Calu3 (cell line): ENCODE results near the gene ELMOD3. TPM values are rescaled to one million over a fixed set of nuclear protein-coding genes. Genes with fewer than 3 reads are reported as not detected.

Experiments used
- BruUV-seq: library from RNA; stranded (reverse); fragments of 400-500 nt; replicated peaks from 2 replicates; lab custom pipeline; 2021; lab: Mats Ljungman, UMichigan
- CTCF ChIA-PET: fragments of 300-600 bp; sonication (Branson Sonifier 250); formaldehyde crosslinking; loops from one replicate; lab custom pipeline; 2022; ENCODE audit warnings: antibody characterized with exemption; lab: Charles Lee
- DNase-seq: peaks from one replicate; pipeline ENCODE4 v3.0.0; 2022
- H3K27ac Mint-ChIP-seq: one replicate; pipeline ENCODE4 v1.8.0; 2022; ENCODE audit warnings: mixed read lengths; ENCODE audit not compliant: unreplicated experiment
- H3K27me3 Mint-ChIP-seq: one replicate; pipeline ENCODE4 v1.8.0; 2022; ENCODE audit warnings: mixed read lengths; ENCODE audit not compliant: unreplicated experiment
- H3K36me3 Mint-ChIP-seq: one replicate; pipeline ENCODE4 v1.8.0; 2022; ENCODE audit warnings: mild to moderate bottlenecking, moderate library complexity, mixed read lengths; ENCODE audit not compliant: insufficient read depth, unreplicated experiment
- H3K4me1 Mint-ChIP-seq: one replicate; pipeline ENCODE4 v1.8.0; 2022; ENCODE audit warnings: mild to moderate bottlenecking, low read depth, mixed read lengths; ENCODE audit not compliant: unreplicated experiment
- H3K4me3 Mint-ChIP-seq: one replicate; pipeline ENCODE4 v1.8.0; 2022; ENCODE audit warnings: mild to moderate bottlenecking, low read depth, moderate library complexity, mixed read lengths; ENCODE audit not compliant: unreplicated experiment
- H3K9me3 Mint-ChIP-seq: one replicate; pipeline ENCODE4 v1.8.0; 2022; ENCODE audit warnings: low read depth, mixed read lengths; ENCODE audit not compliant: unreplicated experiment
- intact Hi-C: fragments of 100-400 bp; cut with micrococcal nuclease; formaldehyde crosslinking; loops from one replicate; pipeline ENCODE4 v1.10.0; 2022; ENCODE audit not compliant: unreplicated experiment
- total RNA-seq: library from RNA; stranded (reverse); gene quantifications from 2 replicates; pipeline ENCODE4 v1.2.3, GENCODE V29; 2022
- TF ChIP-seq, protein P1 (sequence below): fragments of 200-600 bp; IDR thresholded peaks from one replicate; pipeline ENCODE4 v1.8.0; 2022; ENCODE audit warnings: antibody characterized with exemption; ENCODE audit not compliant: unreplicated experiment

Gene ELMOD3
- total RNA-seq, 1 experiment from 2014 or later = 12.9 TPM

DNA sequence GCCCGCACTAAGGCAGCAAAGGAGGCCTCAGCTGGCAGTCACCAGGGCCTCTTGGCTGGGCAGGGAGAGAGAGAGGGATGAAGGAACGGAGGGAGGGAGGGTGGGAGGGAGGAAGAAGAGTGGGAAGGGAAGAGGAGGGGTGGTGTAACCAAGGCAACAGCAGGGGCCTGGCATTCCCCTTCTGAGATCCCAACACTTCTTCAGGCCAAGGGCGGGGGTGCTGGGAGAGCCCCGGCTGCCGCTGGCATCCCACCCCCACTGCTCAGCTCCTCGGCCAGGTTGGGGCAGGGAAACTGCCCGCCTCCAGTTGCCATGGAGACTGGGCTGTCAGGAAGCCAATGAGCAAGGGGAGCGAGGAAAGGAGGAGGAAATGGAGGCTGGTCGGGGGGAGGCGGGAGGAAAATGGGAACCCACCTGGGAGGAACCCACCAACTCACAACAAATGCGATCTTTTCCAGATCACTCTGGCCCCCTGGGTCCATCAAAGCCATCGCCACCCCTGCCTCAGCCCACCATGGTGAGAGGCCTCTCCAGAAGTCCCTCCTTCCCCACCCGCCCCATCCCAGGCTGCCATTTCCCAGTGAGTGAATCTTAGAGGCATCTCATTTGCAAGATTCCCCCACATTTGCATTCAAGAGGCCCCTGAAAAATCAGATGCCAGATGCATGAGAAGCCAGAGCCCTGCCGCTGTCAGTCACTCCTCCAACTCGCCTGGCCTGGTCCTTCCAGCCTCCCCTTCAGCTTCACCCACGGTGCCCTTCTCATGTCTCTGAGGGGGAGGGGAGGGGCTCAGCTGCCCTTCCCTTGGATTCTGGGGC is 76.4 kb downstream of the ELMOD3 start:
- no peak overlapping the region for H3K27ac Mint-ChIP-seq
- TF ChIP-seq, protein P1, sequence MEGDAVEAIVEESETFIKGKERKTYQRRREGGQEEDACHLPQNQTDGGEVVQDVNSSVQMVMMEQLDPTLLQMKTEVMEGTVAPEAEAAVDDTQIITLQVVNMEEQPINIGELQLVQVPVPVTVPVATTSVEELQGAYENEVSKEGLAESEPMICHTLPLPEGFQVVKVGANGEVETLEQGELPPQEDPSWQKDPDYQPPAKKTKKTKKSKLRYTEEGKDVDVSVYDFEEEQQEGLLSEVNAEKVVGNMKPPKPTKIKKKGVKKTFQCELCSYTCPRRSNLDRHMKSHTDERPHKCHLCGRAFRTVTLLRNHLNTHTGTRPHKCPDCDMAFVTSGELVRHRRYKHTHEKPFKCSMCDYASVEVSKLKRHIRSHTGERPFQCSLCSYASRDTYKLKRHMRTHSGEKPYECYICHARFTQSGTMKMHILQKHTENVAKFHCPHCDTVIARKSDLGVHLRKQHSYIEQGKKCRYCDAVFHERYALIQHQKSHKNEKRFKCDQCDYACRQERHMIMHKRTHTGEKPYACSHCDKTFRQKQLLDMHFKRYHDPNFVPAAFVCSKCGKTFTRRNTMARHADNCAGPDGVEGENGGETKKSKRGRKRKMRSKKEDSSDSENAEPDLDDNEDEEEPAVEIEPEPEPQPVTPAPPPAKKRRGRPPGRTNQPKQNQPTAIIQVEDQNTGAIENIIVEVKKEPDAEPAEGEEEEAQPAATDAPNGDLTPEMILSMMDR = no peak
- no TSS peak for BruUV-seq
- H3K4me1 Mint-ChIP-seq = peaks cover 21% of the 10 kb centered on the region
- H3K36me3 Mint-ChIP-seq = peaks cover 6% of the 10 kb centered on the region
- H3K4me3 Mint-ChIP-seq = no peak overlapping the region
- H3K9me3 Mint-ChIP-seq = no peaks in the 10 kb centered on the region
- intact Hi-C loops = no loop called here
- DNase-seq = no peak
- H3K27me3 Mint-ChIP-seq = no peaks in the 10 kb centered on the region
- CTCF ChIA-PET = interaction anchor here (0.6 kb wide), 1 partner anchor 1106 kb away, joined by 3 read pairs; no protein-coding TSS in a partner anchor

DNA sequence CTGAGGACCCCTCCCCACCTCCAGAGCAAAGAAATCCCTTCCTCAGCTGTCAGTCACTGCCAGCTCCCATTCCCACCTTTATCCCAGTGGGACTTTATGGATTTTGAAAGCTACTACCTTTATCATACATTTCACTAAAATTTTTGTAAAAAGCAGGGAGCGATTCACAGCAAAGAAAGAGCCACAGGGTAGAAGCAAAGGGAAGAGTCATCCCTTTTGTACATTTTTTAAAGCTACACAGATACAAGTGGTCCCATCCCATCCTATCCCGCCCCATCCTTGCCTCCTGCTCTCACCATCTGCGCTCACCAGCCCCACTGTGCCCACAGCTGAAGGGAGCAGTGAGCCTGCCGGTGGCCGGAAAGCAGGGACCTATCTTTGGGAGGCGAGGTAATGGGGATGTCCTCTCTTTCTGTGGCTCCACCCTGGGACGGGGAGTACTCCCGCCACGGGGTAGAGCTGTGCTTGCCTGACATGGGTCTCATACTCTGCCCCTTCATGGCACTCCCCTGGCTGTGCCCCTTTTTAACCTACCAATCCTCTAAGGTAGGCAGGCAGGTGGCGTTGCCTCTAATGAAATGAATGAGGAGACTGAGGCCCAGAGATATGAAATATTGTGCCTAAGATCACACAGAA is 77.1 kb downstream of the ELMOD3 start:
- TF ChIP-seq, protein P1 = no peak
- peaks cover 13% of the 10 kb centered on the region for H3K36me3 Mint-ChIP-seq
- BruUV-seq = no TSS peak
- no peaks in the 10 kb centered on the region for H3K27me3 Mint-ChIP-seq
- no peak for DNase-seq
- no peaks in the 10 kb centered on the region for H3K9me3 Mint-ChIP-seq
- CTCF ChIA-PET = interaction anchor here (0.6 kb wide), 1 partner anchor 1107 kb away, joined by 3 read pairs; no protein-coding TSS in a partner anchor
- no peak overlapping the region for H3K4me3 Mint-ChIP-seq
- H3K27ac Mint-ChIP-seq = no peak overlapping the region
- H3K4me1 Mint-ChIP-seq = peaks cover 28% of the 10 kb centered on the region
- intact Hi-C loops = no loop called here

DNA sequence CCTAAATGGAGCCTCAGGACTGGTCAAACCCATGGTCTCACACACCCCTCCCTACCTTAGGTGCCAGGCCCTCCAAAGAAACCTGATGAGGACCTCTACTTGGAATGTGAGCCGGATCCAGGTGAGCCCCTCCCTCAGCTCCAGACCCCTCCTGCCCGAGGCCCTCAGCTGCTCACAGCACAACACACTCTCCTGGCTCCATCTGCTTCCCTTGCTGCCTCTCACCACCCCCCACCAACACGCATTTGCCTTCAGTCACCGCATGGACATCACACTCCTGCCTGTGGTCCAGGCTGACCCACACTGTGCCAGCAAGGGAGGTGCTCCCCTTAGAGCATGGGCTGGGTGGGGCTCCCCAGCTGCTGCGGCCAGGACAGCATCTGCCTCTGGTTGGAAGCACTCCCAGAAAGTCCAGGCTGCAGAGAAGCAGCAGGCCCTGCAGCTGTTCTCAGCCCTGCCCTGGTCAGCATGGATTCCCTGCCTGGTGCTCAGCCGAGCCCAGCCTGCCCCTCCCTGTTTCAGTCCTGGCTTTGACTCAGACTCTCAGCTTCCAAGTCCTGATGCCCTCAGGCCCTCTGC is 79.0 kb downstream of the ELMOD3 start:
- TF ChIP-seq, protein P1 = no peak
- Mint-ChIP-seq H3K36me3 (peaks cover 21% of the 10 kb centered on the region), H3K27me3 (no peaks in the 10 kb centered on the region), H3K27ac (peak overlapping the region; percentile 43), H3K9me3 (no peaks in the 10 kb centered on the region), H3K4me1 (peaks cover 37% of the 10 kb centered on the region), H3K4me3 (no peak overlapping the region)
- CTCF ChIA-PET = interaction anchor here (0.5 kb wide), 1 partner anchor 26 kb away, joined by 5 read pairs; no protein-coding TSS in a partner anchor
- intact Hi-C loops = no loop called here
- no peak for DNase-seq
- no TSS peak for BruUV-seq

DNA sequence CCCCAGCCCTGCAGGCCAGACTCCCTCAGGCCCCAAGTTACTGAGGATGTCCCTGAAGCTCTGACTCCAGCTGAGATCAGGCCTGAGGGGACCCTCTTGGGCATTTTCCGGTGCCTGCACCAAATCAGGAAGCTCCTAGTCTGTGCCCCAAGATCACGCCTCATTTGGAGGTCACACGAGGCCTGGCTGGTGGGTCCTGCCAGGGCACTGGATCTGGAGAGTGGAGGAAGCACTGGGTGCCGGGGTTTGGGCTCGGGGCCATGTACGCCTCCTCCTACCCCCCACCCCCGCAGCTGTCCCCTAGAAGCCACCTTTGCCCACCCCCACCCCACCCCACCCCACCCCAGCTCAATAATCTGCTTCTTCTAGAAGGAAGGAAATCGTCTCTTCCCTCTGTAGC is 80.1 kb downstream of the ELMOD3 start:
- no peak overlapping the region for H3K4me3 Mint-ChIP-seq
- DNase-seq = no peak
- H3K27me3 Mint-ChIP-seq = no peaks in the 10 kb centered on the region
- H3K27ac Mint-ChIP-seq = no peak overlapping the region
- CTCF ChIA-PET = no interaction called here
- no peaks in the 10 kb centered on the region for H3K9me3 Mint-ChIP-seq
- BruUV-seq = no TSS peak
- peaks cover 21% of the 10 kb centered on the region for H3K36me3 Mint-ChIP-seq
- intact Hi-C loops = loop anchor here (5.0 kb wide), 1 partner anchor 103 kb away; the partner anchor contains the start of gene MAT2A
- TF ChIP-seq, protein P1 = no peak
- H3K4me1 Mint-ChIP-seq = peaks cover 31% of the 10 kb centered on the region
